IPS-11a (cell line): ENCODE results near the gene SPOCD1.

ENCODE experiments used
- H3K4me3 ChIP-seq: one replicate; pipeline ENCODE4 v1.5.1; 2013; ENCODE audit warnings: low read depth, low read length, control low read depth

The SPOCD1 gene

GRCh38 chr1:31757989-31758388 is 57.8 kb downstream of the SPOCD1 start:
- H3K4me3 ChIP-seq = no peak overlapping the region

DNA sequence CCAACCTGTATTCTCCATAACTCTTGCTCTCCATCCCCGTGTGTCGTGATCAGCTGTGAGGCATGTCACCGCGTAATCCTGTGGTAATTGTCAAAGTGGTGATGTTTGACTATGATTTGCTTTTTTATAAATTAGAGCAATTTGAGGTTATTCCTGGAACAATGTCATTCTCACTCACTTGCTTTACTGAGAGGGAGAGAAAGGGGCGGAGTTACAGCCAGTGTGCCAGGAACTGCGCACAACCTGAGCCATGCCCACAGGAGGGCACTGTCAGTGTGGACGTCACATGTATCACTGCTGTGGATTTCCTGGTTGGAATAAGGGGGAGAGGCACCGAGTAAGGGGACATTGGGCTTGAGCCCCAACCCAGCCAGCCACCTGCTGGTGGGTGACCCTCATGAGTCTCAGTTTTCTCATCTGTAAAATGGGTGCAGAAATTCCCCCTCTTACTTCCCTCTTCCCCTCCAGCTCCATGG is 58.6 kb downstream of the SPOCD1 start:
- no peak overlapping the region for H3K4me3 ChIP-seq

- H3K4me3 ChIP-seq = no peak overlapping the region
These were observed 59.2 kb downstream of the SPOCD1 start for GRCh38 chr1:31756578-31756977.

GRCh38 chr1:31755850-31756492 is 59.9 kb downstream of the SPOCD1 start:
- no peak overlapping the region for H3K4me3 ChIP-seq

GRCh38 chr1:31755197-31755611 is 60.6 kb downstream of the SPOCD1 start:
- H3K4me3 ChIP-seq = no peak overlapping the region

DNA sequence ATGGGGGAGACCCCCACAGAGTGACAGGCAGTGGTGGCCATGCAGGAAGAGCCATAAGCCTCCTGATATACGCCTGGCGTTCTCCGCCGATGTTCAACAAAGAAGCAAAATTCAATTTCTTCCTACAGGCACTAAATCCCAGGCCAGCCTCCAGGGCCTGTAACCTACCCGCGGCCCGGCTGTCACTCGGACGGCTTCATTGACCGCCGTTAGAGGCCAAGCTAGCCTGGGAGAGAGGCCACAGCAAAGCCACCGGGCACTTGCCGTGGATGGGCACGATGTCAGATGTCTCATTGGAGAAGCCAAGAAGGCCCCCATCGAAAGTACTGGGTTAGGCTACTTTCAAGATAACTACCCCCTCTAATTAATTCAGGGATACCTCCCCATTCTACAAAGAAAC is 61.4 kb downstream of the SPOCD1 start:
- H3K4me3 ChIP-seq = no peak overlapping the region

- H3K4me3 ChIP-seq = no peak overlapping the region
These were observed 62.0 kb downstream of the SPOCD1 start for GRCh38 chr1:31753707-31754349.

GRCh38 chr1:31752952-31753475 is 62.8 kb downstream of the SPOCD1 start:
- no peak overlapping the region for H3K4me3 ChIP-seq

GRCh38 chr1:31752258-31752657 is 63.6 kb downstream of the SPOCD1 start:
- H3K4me3 ChIP-seq = no peak overlapping the region

GRCh38 chr1:31751822-31752241 is 64.0 kb downstream of the SPOCD1 start:
- no peak overlapping the region for H3K4me3 ChIP-seq

GRCh38 chr1:31750858-31751510 is 64.8 kb downstream of the SPOCD1 start:
- no peak overlapping the region for H3K4me3 ChIP-seq

- H3K4me3 ChIP-seq = no peak overlapping the region
These were observed 65.8 kb downstream of the SPOCD1 start for GRCh38 chr1:31749785-31750735.

DNA sequence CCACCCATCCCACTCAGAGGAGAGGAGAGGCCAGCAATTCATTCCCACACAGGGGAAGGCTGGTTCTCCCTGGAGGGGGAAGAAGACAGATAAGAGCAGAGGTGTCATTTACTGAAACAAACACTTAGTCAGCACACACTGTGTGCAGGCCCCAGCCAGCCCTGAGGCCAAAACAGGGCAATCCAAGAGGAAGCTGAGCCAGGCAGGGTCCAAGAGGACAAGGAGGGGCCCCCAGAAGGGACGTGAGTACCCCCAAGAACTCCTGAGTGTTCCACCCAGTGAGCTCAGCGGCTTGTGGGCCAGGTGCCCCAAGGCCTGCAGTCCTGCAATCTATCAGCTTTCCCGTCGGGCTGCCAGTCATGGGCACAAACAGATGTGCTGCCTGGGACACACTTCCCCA is 67.5 kb downstream of the SPOCD1 start:
- no peak overlapping the region for H3K4me3 ChIP-seq

- no peak overlapping the region for H3K4me3 ChIP-seq
These were observed 68.5 kb downstream of the SPOCD1 start for GRCh38 chr1:31747304-31747703.

DNA sequence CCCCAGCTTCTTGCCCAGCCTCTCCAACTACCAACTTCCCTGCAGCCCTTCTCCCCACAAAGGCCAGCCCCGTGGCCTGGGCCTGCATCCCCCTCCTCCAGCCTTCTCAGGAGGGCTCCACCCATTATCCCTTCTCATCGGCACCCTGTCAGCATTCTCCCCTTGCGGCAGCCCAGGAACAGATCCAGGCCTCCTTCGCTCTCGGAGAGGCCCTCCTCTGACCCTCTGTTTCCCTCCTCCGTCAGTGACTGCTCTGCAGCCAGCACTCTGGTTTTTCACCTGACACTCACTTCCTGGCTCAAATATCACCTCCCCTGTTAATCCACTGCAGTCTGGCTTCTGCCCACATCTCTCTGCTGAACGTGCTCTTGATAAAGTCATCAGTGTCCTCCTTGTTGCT is 69.1 kb downstream of the SPOCD1 start:
- no peak overlapping the region for H3K4me3 ChIP-seq

GRCh38 chr1:31745946-31746670 is 69.7 kb downstream of the SPOCD1 start:
- H3K4me3 ChIP-seq = no peak overlapping the region

DNA sequence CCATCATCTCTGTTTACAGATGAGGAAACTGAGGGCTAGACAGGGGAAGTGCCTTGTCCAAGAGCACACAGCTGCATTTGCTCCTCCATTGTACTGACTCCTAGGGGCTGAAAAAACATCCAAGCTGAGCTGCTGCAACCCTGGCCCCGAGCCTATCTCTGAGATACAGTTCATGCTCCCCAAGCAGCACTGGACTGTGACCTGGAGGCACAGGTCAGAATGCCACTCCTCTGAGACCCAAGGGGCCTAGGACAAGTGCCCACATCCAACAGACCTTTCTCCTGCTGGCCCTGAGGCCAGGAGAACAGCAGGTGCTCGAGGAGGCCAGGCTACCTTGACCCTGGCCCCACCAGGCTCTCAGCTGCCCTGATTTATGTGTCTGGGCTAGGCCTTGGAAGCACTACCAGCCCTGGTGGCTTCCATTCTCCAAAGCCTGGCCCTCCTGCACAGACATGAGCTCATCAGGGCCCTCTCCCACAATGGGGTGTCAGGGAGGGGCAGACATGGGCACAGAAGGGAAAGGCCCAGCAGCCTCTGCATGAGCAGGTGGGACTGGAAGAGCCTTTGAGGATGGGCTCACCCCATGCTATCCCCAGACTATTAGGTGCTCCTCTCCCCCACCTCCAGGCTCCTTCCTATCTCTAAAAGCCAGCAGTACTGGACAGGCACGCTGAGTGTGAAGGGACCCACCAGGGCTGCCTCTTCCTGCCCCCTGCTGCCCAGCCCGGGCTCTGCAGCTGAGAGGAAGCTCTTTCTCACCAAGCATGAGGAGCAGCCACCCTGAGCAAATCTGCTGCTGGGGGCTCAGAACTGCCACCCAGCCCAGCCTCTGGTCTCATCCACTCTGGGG is 70.5 kb downstream of the SPOCD1 start:
- no peak overlapping the region for H3K4me3 ChIP-seq

GRCh38 chr1:31744165-31744888 is 71.5 kb downstream of the SPOCD1 start:
- no peak overlapping the region for H3K4me3 ChIP-seq
